Hematopoietic multipotent progenitor cell treated with erythropoietin and hydrocortisone succinate and interleukin-3 and kit ligand, for 17 days (in vitro differentiated cells): ENCODE measurements around the gene MAPRE2.

Source experiments
- DNase-seq: peaks from one replicate; pipeline ENCODE4 v3.0.0-alpha.2; 2015; ENCODE audit warnings: low spot score

The MAPRE2 gene

DNA sequence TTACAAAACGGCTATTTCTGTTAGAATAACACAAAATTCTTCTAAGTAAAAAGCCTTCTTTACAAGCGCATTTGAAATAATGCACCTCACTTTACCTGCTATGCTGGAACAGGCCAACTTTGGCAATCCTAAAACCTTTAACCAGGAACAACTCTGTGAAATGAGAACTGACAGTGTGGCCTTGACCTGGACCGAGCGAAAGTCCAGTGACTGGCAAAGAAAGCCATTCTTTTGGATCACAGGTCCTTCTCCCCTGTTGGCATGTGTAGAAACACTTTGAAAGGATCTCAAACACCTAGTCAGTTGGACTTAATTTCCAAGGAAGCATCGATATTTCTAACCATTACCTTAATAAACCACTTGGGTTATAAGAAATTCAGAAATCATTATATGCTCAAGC is 21.2 kb downstream of the MAPRE2 start:
- no peak for DNase-seq

DNA sequence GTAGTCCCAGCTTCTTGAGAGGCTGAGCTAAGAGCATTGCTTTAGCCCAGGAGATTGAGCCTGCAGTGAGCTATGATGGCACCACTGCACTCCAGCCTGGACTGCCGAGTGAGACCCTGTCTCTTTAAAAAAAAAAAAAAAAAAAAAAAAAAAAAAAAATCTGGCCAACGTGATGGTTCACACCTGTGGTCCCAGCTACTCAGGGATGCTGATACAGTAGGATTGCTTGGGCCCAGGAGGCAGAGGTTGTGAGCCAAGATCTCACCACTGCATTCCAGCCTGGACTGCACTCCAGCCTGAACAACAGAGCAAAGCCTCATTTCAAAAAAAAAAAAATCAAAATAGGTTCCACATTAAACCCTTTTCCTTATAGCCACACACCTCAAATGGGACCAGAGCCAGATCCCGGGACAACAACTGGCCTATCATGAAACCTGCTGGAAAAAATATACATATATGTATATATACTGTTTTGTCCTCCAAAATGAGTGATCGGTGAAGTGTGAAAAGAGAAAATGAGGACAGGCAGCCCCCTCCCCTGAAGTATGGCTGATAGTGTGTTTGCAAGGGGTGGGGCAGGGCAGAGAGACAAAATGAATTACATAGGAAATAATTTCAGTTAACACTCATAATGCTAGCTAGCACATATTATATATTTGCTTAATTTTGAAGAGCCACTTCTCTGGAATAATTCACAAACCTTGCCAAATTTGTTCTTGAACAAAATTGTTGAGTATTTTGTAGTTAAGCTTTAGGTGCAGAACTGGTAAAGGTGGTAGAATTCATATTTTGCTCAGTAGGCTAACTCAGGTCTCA is 22.9 kb downstream of the MAPRE2 start:
- DNase-seq = no peak

DNA sequence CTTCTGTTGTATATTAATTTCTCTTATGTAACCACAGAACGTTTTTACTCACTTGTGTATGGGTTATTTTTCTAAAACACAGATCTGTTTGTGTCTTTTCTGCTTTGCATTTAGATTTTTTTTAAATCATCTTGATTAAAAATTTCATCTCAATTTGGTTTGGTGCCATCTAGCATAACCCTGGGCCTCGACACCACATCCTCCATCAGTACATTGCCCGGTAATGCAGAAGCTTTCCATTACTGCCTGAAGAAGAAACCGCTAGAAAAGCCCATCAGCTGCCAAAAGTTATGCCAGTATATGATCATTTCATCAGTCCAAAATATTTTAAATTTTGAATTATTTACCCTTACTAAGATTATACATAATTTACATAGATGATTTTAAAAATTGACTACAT is 26.2 kb downstream of the MAPRE2 start:
- no peak for DNase-seq

DNA sequence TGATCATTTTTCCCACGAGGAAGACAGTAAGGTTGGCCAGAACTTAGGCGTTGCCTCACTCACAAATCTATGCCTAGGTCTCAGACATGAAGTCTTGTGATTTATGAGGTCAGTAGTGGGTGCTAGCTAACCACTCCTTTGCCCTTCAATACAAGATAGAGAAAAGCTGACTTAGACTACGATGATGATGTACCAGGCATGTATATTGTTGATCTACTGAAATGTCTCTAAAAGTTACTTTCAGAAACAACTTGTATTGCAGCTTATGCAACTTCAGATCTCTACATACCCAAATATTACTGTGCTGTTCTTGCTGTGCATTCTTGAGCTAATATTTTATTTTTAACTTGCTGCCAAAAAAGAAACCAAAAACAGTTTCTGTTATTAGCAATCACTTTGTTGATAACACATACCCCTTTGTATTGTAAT is 30.6 kb downstream of the MAPRE2 start:
- DNase-seq = no peak

DNA sequence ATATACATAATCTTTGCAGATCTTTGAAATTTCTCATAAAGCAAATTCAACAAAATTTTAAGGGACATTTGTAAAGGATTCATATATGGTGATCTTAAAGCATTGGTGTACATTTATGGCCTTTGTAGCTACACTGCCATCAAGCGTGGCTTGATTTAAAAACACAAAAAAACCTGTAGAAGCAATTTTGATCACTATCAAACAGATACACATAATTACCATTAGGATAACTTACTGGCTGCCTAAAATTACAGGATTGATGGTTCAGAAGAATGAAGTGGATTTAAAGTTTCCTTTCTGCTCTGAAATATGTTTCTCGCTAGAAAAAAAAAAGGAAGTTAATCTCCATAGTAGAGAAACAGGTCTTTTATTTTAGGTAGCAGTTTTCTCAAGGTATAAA is 31.4 kb downstream of the MAPRE2 start:
- no peak for DNase-seq

DNA sequence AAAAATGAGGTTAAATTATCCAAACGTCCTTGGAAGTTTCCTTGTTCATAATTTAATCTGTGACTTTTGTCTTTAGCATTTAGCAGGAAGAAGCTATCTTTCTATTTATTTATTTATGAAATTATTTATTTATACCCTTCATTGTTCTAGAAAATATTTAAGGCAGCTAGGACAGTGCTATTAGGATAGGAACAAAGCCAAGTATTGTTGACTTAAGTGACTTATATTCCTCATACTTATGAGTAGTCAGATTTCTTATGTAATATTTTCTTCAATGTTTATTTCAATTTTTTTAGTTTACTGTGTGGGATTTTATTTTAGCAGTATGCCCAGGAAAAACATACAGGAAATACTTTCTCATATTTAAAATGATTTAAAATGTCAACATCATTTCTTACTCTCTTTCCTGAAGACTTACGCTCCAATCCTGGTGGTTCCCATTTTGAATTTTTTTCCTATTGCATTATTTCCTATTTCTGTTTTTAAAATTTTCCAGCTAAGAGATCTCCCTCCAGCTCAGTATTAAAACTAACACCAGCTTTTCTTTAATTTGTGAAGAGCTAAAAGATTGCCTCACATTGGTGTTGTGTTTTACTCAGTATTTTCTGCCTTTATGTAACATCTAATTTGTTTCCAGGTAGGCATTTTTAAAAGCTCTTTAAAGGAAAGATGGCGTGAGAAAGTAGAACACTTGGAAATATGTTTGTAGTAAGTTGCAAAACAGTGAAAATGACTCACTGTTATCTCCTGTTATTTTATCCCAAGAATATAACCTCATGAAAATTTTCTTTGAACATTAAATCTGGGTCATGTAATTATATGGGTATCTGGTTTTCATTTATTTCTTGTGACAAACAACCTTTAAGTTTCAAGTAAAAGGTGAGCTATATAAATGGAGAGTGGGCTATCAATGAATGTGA is 32.2 kb downstream of the MAPRE2 start:
- DNase-seq = no peak

DNA sequence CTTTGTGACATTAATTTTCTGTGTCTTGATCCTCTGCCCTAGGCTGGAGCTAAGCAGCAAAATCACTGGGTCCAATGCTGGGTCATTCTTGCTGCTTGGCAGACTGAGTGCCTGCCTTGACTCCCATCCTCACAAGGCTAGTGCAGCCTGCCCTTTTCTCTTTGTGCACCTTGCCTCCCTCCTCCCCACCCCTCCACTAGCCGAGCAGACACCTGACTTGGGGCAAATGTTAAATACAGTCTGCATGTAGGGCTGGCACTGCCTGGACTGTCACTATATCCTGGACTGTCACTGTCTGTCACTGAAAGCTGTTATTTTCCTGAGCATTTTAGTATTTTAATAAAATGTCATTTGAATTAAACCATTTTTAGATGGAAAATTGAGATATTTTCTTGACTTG is 33.4 kb downstream of the MAPRE2 start:
- no peak for DNase-seq

DNA sequence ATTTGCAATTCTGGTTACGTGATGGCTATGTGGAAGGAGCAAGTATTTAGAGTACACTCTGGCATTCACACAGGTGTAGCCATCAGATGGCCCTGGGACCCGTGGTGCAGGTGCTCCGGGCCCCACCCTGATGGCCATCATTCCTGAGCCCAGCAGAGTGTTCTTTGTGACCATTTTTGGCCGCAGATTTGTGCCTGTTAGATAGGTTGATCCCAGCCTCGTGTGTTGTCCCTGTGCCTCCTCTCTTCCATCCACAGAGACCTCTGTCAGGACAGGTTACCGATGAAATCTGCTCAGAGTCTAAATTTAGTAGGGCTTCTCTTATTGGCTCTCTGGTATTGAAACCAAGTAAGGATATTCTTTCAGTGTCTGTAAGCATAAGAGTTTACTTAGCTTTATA is 33.9 kb downstream of the MAPRE2 start:
- DNase-seq = no peak

DNA sequence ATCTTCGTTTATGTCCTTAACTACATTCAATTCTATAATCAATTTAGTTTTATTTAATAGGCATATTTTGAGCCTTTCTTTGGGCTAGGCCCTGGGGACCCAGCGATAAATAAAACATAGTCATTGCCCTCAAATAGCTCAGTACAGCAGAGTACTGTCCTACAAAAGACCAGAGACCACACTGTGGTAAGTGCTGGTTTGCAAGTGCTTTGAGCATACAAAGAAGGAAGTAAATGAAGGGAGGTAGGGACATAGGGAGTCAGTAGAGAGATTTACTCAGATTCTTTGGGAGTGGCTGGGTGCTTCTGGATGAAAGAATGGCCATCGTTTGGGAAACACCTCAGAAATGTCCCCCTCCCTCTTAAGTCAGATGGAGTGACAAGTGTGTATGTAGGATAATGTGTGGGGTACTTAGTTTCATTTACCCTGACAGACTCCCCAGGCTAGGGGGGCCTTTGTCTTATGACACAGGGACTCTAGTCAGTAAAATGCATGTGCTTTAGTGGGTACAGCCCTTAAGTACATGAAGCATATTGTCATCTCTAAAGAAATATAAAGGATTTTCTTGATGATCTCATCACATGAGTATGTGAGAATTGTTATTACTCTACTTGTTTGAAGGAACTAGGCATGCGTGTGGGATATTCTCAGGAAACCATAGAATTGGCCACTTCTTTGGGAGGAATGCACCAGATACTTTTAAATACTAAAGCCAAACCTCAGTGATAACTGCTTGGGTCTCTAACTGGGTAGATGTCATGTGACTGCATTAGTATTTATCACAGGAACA is 35.1 kb downstream of the MAPRE2 start:
- DNase-seq = no peak

DNA sequence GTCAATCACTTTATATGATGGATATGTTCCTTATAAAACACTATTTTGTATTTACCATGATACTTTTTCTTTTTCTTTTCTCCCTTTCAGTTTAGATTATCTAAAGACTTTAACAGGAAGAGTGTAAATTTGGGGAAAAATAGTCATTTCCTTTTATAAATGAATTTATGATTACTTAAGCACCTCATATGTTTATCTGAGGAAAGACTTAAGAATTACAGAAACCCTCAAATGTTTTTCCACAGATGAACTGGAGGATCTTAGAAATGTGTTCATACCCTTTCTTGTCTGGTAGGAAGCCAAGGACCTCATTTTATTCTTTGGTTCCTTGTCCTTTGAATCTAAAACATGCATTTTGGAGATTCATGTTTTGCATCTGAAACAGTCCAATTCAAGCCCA is 36.7 kb downstream of the MAPRE2 start:
- DNase-seq = no peak

DNA sequence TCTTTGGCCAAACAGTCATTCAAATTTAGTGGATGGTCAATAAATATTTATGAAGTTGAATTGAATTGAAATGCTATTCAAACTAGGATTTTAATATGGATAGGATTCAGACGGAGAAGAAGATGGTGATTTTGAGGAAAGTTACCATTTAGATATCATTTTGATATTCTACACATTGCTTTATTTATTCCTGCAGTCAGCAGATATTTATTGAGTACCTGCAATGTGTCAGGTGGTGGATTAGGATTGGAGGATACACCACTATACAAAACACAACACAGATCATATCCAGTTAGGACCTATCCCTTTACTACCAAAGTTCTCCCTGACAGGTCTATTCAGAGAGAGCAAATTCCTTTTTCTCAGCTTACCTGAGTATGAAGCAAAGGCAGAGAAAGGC is 38.8 kb downstream of the MAPRE2 start:
- no peak for DNase-seq

DNA sequence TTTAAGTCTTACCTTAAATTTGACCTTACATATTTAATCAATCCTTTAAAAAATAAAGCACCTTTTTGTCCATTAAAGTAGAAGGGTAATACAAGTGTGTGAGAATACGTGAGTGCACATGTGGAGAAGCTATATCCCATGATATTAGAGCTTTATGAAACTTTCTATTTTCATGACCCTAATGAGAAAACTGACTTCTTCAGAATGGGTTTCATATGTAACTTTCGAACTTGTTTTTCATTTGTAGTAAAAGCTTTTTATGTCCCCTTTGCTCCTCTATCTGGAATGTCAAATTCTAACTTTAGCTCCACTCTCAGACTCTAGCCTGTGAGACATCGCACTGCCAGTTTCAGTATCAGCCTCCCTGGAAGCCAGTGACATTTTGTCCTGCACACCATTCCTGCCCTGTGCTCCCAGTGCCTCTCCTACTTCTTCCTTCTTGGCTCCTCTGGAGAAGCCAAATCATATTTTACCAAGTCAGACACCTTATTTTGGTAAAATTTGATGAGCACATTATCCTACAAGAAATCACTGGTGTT is 42.0 kb downstream of the MAPRE2 start:
- DNase-seq = no peak

DNA sequence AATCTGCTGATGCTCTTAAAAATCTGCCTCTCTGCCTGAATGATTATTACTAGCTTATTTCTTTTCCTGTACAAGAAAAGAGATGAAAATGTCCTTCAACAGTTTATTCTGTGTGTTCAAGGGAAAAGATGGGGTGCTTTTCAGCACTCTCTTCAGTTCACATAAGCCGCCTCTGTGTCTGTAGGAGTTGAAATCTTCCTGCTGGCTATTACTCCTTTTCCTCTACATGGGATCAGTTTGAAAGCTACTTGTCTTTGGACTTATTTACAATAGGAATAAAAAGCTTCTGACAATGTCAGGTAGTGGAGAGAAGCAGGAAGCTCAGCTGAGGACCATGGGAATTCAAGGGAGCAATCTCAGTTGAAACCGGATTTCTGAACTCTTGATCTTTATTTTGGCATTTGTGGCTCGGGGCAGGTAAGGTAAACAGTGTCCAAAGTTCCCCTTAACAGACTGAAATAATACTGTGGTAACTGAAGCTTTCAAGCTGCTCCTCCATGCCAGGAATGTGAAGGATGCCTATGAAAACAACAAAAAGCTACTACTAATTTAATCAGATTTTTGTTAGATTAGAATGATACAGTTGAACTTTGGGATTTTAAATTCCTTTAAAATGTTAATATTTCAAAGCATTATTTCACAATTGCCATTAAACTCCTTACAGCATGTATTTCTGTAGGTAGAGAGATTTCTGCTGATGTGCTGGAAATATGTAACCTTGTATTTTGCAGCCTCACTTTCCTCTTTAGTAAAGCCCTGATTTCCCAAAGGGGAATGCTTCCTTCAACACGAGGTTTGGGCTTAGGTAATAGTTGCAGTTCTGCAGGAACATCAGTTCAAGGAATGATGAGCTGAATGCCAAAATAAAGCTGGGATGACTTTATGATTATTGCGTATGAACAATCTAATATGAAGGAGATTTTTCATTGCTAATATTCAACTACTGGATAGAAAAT is 43.6 kb downstream of the MAPRE2 start:
- no peak for DNase-seq

DNA sequence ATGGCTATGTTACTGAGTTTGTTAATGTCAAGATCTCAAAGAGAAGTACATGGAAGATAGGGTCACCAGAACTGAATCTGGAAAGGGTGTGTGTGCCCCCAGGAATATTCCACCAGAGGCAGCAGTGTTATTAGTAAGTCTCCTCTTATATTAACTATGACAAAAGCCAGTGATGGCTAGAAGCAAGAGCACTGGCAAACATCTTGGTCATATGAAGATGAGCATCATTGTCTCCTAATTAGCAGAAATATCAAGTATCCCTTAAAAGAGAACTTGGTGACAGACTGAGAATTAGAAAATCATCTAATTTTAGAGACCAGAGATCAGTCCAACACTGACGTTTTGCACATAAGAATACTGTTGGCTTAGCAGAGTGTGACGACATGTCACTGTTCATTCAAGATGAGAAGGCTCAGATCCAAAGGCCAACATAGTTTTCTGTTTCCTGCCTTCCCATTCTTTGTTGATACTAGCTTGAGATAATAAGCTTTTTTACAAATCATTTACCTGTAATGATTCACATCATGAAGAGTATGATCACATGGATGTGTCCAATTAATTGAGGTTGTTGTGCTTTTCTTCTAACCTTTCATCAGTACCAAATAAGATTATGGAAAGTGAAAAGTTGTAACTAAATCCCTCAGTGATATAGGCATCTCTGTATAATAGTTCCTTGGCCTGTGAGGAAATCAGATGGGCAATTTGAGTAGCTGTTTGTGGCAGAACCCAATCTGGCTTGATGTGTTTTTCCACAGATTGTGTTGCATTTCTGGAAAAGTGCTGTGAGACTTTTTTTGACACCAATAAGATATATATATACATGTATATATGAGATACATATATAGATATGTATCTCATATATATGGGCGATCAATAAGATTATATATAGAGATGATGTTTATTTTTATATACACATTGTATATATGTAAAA is 44.5 kb downstream of the MAPRE2 start:
- no peak for DNase-seq

DNA sequence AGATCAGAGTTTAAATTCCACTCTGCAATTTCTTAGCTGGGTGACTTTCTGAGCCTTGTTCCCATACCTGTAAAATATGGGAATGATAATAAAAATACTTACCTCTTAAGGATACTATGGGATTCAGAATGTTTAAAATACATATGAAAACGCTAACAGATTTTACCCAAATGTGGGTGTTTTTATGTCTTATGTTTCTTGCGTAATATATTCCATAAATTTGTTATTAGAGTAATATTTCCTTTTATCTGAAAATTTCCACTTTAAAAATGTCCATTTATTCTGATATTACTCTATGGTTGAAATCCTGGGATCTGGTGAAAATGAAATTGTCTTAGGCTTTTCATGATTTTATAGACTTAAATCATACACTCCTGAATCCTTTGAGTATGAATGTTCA is 45.5 kb downstream of the MAPRE2 start:
- DNase-seq = no peak

DNA sequence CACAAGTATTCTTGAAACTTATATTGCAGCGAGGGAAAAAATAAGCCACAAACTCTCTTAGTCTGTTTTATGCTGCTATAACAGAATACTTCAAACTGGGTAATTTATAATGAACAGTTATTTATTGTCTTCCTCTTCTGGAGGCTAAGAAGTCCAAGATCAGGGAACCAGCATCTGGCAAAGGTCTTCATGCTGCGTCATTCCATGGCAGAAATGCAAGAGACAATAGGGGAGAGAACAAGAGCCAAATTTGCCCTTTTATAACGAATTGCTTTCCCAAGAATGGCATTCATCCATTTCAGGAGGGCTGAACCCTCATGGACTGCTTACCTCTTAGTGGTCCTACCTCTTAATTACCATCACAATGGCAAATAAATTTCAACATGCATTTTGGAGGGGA is 46.5 kb downstream of the MAPRE2 start:
- no peak for DNase-seq

DNA sequence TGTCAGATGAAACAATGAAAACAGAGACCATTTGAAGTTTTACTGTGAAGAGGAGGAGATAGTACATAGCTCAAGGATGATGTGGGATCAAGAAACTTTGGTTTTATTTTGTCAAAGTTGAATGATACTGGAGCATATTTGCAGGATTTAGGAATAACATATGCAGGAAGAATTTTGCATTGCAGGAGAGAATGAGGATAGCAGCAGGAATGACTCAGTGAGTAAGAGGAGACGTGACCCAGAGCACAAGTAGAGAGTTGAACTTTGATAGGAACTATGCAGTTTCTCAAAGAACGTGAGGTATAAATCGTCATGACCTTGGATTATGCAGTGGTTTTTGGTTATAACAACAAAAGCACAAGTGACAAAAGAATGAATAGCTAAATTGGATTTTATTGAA is 47.7 kb downstream of the MAPRE2 start:
- no peak for DNase-seq

DNA sequence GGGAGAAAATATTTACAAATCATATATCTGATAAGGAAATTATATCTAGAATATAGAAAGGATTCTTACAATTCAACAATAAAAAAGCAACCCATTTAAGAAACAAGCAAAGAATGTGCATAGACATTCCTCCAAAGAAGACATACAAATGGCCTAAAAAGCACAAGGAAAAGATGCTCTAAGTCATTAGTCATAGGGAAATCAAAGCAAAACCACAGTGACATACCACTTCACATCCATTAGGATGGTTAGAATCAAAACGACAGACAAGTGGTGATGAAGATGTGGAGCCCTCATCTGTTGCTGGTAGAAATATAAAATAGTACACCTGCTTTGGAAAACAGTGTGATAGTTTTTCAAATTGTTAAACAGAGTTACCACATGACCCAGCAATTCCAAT is 48.2 kb downstream of the MAPRE2 start:
- no peak for DNase-seq

DNA sequence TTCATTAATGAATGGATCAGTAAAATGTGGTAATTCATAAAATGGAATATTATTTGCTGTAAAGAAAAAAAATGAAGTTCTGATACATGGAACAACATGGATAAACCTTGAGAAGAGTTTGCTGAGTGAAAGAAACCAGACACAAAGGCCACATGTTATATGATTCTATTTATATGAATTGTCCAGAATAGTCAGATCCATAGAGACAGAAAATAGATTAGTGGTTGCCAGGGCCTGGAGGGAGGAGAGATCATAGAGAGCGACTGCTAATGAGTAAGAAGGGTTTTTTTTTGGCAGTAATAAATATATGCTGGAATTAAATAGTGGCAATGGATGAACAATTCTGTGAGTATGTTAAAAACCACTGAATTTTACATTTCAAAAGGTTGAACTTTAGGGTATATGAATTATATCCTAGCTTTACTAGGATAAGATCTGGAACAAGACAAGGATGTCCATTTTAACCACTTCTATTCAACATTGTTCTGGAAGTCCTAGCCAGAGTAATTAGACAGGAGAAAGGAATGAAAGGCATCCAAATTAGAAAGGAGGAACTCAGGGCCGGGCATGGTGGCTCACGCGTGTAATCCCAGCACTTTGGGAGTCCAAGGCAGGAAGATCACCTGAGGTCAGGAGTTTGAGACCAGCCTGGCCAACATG is 48.8 kb downstream of the MAPRE2 start:
- DNase-seq = no peak
